ENCODE measurements around the gene PRKRIP1. TPM values are rescaled to one million over a fixed set of nuclear protein-coding genes. Genes with fewer than 3 reads are reported as not detected.

The PRKRIP1 gene
- total RNA-seq, 1 experiment from 2014 or later: 42.7 TPM

Small RNA genes lying within 50 kb of the gene (small RNA-seq; reads per million reads assigned to genes)
- gene AC091390.4 (not detected), gene MIR548O (not detected)

Other genes with a start within 250 kb of the PRKRIP1 start
- gene SH2B2, start 109.5 kb upstream of the PRKRIP1 start, total RNA-seq (2014; rRNA removed; shearing (Covaris generic); ENCODE audit: low replicate concordance): 22.4 and 39.2 TPM in 2 replicates
- not detected in 2 replicates for gene SPDYE6, start 39.9 kb upstream of the PRKRIP1 start, total RNA-seq (2014; rRNA removed; shearing (Covaris generic); ENCODE audit: low replicate concordance)
- gene ORAI2, start 37.2 kb downstream of the PRKRIP1 start, total RNA-seq (2014; rRNA removed; shearing (Covaris generic); ENCODE audit: low replicate concordance): 2.8 and 7.8 TPM in 2 replicates
- 3.7 and 11.9 TPM in 2 replicates for gene ALKBH4, start 68.5 kb downstream of the PRKRIP1 start, total RNA-seq (2014; rRNA removed; shearing (Covaris generic); ENCODE audit: low replicate concordance)
- 15.2 and 24.9 TPM in 2 replicates for gene LRWD1, start 68.6 kb downstream of the PRKRIP1 start, total RNA-seq (2014; rRNA removed; shearing (Covaris generic); ENCODE audit: low replicate concordance)
- 53.1 and 60.7 TPM in 2 replicates for gene POLR2J, start 82.6 kb downstream of the PRKRIP1 start, total RNA-seq (2014; rRNA removed; shearing (Covaris generic); ENCODE audit: low replicate concordance)
- gene RASA4B, start 121.4 kb downstream of the PRKRIP1 start, total RNA-seq (2014; rRNA removed; shearing (Covaris generic); ENCODE audit: low replicate concordance): 2.4 and 5.6 TPM in 2 replicates
- 19.8 and 49.4 TPM in 2 replicates for gene UPK3BL2, start 147.3 kb downstream of the PRKRIP1 start, total RNA-seq (2014; rRNA removed; shearing (Covaris generic); ENCODE audit: low replicate concordance)
- gene SPDYE2, start 154.9 kb downstream of the PRKRIP1 start, total RNA-seq (2014; rRNA removed; shearing (Covaris generic); ENCODE audit: low replicate concordance): not detected in 2 replicates
- 45.5 and 57.8 TPM in 2 replicates for gene POLR2J3, start 176.2 kb downstream of the PRKRIP1 start, total RNA-seq (2014; rRNA removed; shearing (Covaris generic); ENCODE audit: low replicate concordance)
- gene RASA4, start 220.4 kb downstream of the PRKRIP1 start, total RNA-seq (2014; rRNA removed; shearing (Covaris generic); ENCODE audit: low replicate concordance): 4.5 and 16.5 TPM in 2 replicates
- 41.7 and 51.4 TPM in 2 replicates for gene UPK3BL1, start 246.4 kb downstream of the PRKRIP1 start, total RNA-seq (2014; rRNA removed; shearing (Covaris generic); ENCODE audit: low replicate concordance)